Left lung (tissue), 10 donors: ENCODE results near the gene TRIM28. TPM values are rescaled to one million over a fixed set of nuclear protein-coding genes. Genes with fewer than 3 reads are reported as not detected.

ENCODE experiments used
- ATAC-seq: fragments of 200-7000 bp; cut with Tn5 transposase; one replicate; pipeline ENCODE4 v1.9.1; 2020; ENCODE audit warnings: moderate library complexity
- DNase-seq, 4 donors: peaks; one replicate each; pipeline ENCODE4 v3.0.0-alpha.2; 2013 to 2020
- H3K27ac ChIP-seq, 2 donors: fragments of 200-600 bp; sonication (generic) in 1 of 2; one replicate each; pipeline versions ENCODE4 v1.5.0 to v1.8.0; 2020 to 2021
- H3K27me3 ChIP-seq, 2 donors: fragments of 200-600 bp; sonication (generic) in 1 of 2; one replicate each; pipeline versions ENCODE4 v1.5.0 to v1.8.0; 2020 to 2021
- H3K36me3 ChIP-seq, 2 donors: fragments of 200-600 bp; sonication (generic) in 1 of 2; one replicate each; pipeline versions ENCODE4 v1.5.0 to v1.8.0; 2020 to 2021
- H3K4me1 ChIP-seq, 2 donors: fragments of 200-600 bp; one replicate each; pipeline ENCODE4 v1.8.0; 2021
- H3K4me3 ChIP-seq, 2 donors: fragments of 200-600 bp; sonication (generic) in 1 of 2; one replicate each; pipeline versions ENCODE4 v1.5.0 to v1.8.0; 2020 to 2021; ENCODE audit warnings: mild to moderate bottlenecking in 1 of 2
- H3K9me3 ChIP-seq, 2 donors: fragments of 200-600 bp; sonication (generic) in 1 of 2; one replicate each; pipeline versions ENCODE4 v1.5.0 to v1.8.0; 2020 to 2021
- intact Hi-C, 2 donors: fragments of 100-400 bp; cut with DNase I; formaldehyde crosslinking; loops; one replicate each; pipeline versions ENCODE4 v1.11.2 to v1.14.2; 2022
- polyA plus RNA-seq, 6 donors: library from polyadenylated mRNA; unstranded; fragments of 120-200 nt; gene quantifications; one replicate each; pipeline ENCODE4 v1.2.1, GENCODE V29; 2013; ENCODE audit not compliant: insufficient read length in 6 of 6
- total RNA-seq, 2 donors: library from RNA; stranded (reverse); fragmentation: NEBNext Ultra II Directional; extraction: Animal tissue kit (Norgen Biotek cat#: 25700); gene quantifications; one replicate each; pipeline ENCODE4 v1.2.1, GENCODE V29; 2021
- TF ChIP-seq, protein P1 (sequence below), 2 donors: fragments of 200-600 bp; sonication (generic) in 1 of 2; IDR thresholded peaks; one replicate each; pipeline versions ENCODE4 v1.5.0 to v1.8.0; 2021; ENCODE audit warnings: antibody characterized with exemption in 2 of 2
- donor health status: DM: no; HTN: yes; CAD: no.
- donor health status: DM: no; HTN: no; CAD: no.

The TRIM28 gene
- total and polyA plus RNA-seq, 8 donors = 231 to 689 (median 613) TPM

GRCh38 chr19:58568453-58569130 lies 24.7 kb downstream of the TRIM28 start:
- Histone ChIP-seq H3K9me3 (no peaks in the 10 kb centered on the region), H3K27ac (no peak overlapping the region), H3K27me3 (peaks cover 0 to 10% of the 10 kb centered on the region in 2 donors), H3K4me1 (peaks cover 0 to 19% of the 10 kb centered on the region in 2 donors), H3K36me3 (peaks cover 0 to 46% of the 10 kb centered on the region in 2 donors), H3K4me3 (no peak overlapping the region)
- DNase-seq = no peak
- TF ChIP-seq, protein P1, sequence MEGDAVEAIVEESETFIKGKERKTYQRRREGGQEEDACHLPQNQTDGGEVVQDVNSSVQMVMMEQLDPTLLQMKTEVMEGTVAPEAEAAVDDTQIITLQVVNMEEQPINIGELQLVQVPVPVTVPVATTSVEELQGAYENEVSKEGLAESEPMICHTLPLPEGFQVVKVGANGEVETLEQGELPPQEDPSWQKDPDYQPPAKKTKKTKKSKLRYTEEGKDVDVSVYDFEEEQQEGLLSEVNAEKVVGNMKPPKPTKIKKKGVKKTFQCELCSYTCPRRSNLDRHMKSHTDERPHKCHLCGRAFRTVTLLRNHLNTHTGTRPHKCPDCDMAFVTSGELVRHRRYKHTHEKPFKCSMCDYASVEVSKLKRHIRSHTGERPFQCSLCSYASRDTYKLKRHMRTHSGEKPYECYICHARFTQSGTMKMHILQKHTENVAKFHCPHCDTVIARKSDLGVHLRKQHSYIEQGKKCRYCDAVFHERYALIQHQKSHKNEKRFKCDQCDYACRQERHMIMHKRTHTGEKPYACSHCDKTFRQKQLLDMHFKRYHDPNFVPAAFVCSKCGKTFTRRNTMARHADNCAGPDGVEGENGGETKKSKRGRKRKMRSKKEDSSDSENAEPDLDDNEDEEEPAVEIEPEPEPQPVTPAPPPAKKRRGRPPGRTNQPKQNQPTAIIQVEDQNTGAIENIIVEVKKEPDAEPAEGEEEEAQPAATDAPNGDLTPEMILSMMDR (IDR thresholded peaks at IDR 0.05) = no peak
- ATAC-seq = no peak
- intact Hi-C loops = no loop called here

- TF ChIP-seq, protein P1 (IDR thresholded peaks at IDR 0.05) = no peak
- H3K36me3 ChIP-seq = peaks cover 0 to 46% of the 10 kb centered on the region in 2 donors
- H3K4me3 ChIP-seq = no peak overlapping the region
- peaks cover 0 to 2% of the 10 kb centered on the region in 2 donors for H3K27me3 ChIP-seq
- no peaks in the 10 kb centered on the region for H3K9me3 ChIP-seq
- no peak overlapping the region for H3K27ac ChIP-seq
- intact Hi-C loops = no loop called here
- ATAC-seq (no peak), DNase-seq (peak in 1 of 4 donors; percentile 31)
- H3K4me1 ChIP-seq = peaks cover 7 to 25% of the 10 kb centered on the region in 2 donors
Measured at GRCh38 chr19:58569191-58569942, 25.5 kb downstream of the TRIM28 start.

DNA sequence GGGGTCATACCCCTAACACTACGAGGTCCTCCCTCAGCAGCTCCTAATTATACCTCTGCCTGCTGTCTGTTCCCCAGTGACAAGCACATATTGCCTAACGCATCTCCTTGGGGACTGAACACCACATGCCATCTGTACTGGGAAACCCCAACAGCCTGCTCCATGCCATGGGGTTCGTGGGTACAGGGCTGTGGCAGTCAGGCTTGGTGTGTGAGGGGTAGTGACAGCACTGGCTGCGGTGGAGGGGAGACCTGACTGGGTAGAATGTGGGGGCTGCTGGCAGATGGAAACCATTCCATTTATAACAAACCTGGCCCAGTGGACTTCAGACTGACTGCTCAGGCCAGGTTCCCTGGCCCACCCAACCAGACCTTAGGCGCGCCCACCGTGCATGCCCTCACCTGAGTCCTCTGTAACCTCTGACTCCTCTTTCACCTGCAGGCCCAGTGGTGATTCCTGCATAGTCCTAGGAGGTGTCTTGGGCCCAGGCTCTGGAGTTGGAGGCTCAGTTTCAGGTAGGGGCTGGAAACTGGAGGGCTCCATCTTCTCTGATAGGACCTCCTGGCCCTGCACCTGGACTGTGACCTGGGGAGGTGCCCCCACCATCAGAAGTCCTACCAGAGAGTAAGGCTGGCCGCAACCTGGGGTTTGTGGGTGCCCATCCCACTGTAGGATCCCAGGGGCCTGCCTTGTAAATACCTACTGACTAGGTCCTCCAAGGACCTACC lies 26.2 kb downstream of the TRIM28 start:
- Histone ChIP-seq H3K27me3 (no peaks in the 10 kb centered on the region), H3K4me1 (peaks cover 9 to 29% of the 10 kb centered on the region in 2 donors), H3K27ac (no peak overlapping the region), H3K4me3 (no peak overlapping the region), H3K36me3 (peaks cover 0 to 46% of the 10 kb centered on the region in 2 donors), H3K9me3 (no peaks in the 10 kb centered on the region)
- no peak for ATAC-seq
- peak in 1 of 4 donors; percentile 29 for DNase-seq
- TF ChIP-seq, protein P1 (IDR thresholded peaks at IDR 0.05) = no peak
- intact Hi-C loops = no loop called here

GRCh38 chr19:58570770-58571574 lies 27.1 kb downstream of the TRIM28 start:
- Histone ChIP-seq H3K9me3 (no peaks in the 10 kb centered on the region), H3K27ac (no peak overlapping the region), H3K27me3 (no peaks in the 10 kb centered on the region), H3K4me3 (no peak overlapping the region), H3K4me1 (peaks cover 9 to 32% of the 10 kb centered on the region in 2 donors), H3K36me3 (peaks cover 0 to 46% of the 10 kb centered on the region in 2 donors)
- no peak for ATAC-seq
- TF ChIP-seq, protein P1 (IDR thresholded peaks at IDR 0.05) = no peak
- peak in 1 of 4 donors; percentile 32 for DNase-seq
- intact Hi-C loops = no loop called here
